GM12874 (cell line): ENCODE results near the gene PLK3.

Source experiments
- CTCF ChIP-seq: IDR thresholded peaks from 2 replicates; pipeline ENCODE4 v1.5.1; 2011; ENCODE audit warnings: low read depth, mild to moderate bottlenecking, control low read depth, low read length, moderate library complexity; ENCODE audit not compliant: insufficient read depth

The PLK3 gene

DNA sequence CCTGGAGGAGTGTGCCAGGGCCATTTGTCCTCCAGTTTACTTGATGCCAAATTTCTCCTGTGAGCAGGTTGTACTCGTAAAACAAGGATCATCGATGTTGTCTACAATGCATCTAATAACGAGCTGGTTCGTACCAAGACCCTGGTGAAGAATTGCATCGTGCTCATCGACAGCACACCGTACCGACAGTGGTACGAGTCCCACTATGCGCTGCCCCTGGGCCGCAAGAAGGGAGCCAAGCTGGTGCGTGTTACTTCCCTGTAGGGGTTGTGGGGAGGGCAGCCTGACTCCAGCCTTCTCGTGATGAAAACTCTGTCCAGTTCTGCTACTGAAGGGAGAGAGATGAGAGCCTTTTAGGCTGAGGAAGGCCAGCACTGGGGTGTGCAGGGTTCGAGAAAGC is 22.6 kb upstream of the PLK3 start:
- no peak for TF ChIP-seq CTCF

DNA sequence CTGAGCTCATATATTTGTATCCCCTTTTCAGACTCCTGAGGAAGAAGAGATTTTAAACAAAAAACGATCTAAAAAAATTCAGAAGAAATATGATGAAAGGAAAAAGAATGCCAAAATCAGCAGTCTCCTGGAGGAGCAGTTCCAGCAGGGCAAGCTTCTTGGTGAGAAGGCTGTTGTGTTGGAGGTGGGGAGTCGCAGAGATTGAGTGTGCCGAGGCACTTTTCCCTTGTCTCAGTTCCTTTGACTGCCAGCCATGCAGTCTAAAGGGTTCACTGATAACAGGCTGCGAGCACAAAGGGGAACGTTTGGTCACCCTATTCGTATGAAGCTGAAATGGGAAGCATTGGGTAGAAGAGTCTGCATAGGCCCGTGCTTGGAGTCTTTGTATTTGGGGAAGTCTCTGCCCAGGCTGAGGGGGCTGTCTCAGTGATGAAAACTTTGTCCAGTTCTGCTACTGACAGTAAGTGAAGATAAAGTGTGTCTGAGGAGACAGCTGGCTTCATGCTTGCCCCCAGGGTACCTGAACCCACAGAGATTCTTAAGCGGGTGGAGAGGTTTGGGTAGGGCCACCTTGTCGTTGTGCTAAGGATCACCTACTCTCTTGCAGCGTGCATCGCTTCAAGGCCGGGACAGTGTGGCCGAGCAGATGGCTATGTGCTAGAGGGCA is 22.1 kb upstream of the PLK3 start:
- no peak for TF ChIP-seq CTCF

GRCh38 chr1:44778705-44779576 is 21.2 kb upstream of the PLK3 start:
- no peak for TF ChIP-seq CTCF

- TF ChIP-seq CTCF = no peak
Measured at GRCh38 chr1:44780583-44781121, 19.5 kb upstream of the PLK3 start.

- no peak for TF ChIP-seq CTCF
Measured at GRCh38 chr1:44783697-44784093, 16.5 kb upstream of the PLK3 start.

DNA sequence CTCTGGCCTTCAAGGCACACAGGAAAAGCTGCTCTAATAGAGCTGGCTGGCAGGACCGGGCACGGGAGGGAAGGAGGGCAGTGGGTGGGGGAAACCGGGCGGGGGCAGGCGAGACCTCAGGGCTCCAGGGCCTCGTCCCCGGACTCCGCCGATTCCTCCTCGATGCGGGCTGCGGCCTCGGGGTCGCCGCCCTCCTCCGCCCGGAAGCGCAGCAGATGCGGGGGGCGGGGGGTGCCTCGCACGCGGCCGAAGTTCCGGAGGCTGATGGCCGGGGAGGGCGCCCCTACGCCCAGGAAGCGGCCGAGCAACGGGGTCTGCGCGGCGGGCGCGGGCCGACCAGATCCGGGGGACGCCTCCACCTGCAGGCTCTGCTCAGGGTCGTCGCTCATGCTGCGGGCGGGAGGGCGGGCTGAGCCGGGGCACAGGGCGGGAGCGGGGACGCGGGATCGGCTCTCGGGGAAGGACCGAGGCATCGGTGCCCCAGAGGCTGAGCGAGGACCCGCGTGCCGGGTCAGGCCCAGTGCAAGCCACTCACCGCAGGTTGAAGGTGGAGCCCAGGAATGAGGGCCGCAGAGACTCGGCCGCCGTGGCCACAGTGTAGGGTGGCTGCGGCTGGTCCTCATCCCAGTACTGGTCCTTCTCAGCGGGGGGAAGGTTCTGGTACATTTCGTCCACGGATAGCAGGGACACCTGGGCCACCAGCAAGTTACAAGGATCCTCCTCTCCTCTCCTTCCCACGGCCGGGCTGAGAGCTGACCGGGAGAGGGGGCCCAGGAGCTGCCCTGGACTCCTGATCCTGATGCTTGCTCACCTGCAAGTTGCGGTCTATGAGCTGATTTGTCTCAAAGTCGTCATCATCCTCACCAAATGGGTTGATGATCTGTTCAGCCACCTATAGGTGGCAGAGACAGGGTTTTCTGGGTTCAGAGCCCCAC is 15.8 kb upstream of the PLK3 start:
- peak; percentile 33; the same call in 1 of the 2 replicates for TF ChIP-seq CTCF
